HG03558 (cell line): ENCODE results near the gene PCA3.
"Not testable (repeated sequence)": the region's sequence is repeated elsewhere in the genome, so short reads cannot be mapped to it uniquely, and the experiment has no call there.

Experiments
- ATAC-seq: cut with Tn5 transposase; IDR thresholded peaks from one replicate; pipeline ENCODE4 v1.9.1; 2021; ENCODE audit warnings: moderate number of reproducible peaks; ENCODE audit not compliant: unreplicated experiment; ENCODE audit errors: extremely low read depth

The PCA3 gene

GRCh38 chr9:76764138-76764537, at the start of gene PCA3:
PCA3 (plus strand) TSS chr9:76764438.
- ATAC-seq: no peak

DNA sequence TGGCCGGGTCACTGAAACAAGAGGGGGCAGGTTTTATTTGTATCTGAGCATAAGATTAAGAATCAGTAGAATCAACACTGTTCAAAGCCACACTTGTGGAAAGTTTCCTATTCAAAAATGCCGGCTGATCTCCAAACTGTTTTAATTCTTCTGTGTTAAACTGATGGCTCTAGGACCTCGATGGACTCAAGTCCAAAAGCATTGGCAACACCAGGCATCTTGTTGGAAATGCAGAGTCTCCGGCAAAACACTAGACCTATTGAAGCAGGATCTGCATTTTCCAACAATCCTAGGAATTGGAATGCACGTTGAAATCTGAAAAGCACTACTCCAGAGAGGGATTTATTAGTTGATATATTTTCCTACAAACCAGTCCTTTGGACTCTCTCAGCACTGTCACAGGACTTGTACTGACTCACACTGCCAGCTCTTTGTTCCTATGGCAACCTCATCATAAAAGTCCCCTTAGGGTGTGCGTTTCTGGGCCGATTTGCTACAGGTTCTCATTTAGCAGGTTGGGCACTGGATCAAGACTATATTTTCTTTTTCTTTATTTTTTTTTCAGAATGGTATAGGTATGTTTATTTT, 48.1 kb upstream of the PCA3 start:
- ATAC-seq: no peak

- ATAC-seq: no peak
Observed at GRCh38 chr9:76717176-76717575, 47.1 kb upstream of the PCA3 start.

- ATAC-seq: no peak
Observed at GRCh38 chr9:76717613-76718012, 46.6 kb upstream of the PCA3 start.

DNA sequence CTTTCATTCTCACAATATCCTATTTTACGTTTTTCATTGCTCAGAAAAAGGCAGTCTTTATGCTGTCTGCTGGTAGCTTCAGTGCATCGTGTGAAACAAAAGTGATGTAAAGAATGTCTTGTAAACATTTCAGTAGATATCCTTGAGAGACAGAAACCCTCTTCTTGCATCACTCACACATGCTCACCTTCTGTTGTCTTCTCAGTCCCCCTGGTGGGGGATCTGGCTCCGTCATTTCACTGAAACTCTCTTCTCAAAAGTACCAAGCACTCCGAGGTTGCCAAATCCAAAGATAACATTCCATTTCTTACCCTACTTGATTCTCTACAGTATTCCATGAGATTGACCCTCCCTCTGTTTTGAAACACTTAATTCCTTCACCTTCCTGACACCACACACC, 46.1 kb upstream of the PCA3 start:
- ATAC-seq: no peak

DNA sequence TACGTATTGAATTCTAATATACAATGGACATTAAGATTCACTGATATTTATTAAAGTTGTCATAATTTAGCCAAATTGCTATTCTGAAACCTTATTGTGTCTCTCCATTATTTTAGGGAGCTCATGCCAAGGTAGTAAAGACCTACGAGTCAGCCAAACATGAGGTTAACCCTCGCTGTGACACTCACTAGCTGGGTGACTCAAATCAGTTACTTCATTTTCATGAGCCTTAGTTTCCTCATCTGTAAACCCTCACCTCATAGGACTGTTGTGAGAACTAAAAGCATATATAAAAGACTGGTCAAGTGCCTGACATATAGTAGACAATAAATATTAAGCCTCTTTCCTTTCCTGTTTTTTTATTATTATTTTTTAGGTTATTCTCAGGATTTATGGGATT, 44.0 kb upstream of the PCA3 start:
- ATAC-seq: no peak

DNA sequence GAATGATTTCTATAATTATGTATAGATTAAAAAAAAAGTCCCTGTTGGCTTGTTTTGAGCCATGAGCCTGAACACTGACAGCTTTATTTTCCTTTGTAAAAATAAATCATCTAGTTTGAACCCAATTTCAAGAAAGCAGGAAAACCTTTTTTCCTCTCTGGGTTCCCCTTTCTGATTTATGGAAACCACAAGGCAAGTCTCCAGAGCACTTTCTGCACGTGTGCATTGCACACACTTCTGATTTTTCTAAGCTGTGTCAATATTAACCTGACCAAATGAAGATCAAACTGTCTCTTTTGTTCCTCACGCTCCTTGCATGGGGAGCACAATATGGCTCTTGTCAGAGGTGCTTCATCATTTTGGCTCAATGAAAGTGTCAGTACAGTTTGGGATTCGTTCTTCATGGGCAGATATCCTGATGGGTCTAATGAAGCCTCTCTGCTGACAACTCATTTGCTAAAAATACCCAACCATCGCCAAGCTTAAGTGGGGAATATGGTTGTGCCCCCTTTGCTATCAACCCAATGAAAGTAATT, 39.2 kb upstream of the PCA3 start:
- no peak for ATAC-seq

- no peak for ATAC-seq
Observed at GRCh38 chr9:76725885-76726284, 38.4 kb upstream of the PCA3 start.

DNA sequence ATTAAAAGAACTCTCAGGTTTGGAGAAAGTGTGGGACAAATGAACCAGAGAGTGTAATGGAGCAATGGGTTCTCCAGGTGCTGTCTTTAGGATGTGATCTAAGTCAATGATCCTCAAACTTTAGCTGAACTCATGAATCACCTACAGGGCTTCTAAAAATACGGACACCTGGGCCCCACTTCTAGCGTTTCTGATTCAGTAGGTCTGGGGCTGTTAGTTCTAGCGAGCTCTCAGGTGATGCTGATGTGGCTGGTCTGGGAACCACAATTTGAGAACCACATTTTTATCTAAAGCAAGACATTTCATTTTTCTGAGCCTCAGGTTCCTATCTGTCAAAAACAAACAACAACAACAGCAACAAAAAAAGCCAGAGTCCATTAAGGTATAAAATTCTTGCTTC, 35.1 kb upstream of the PCA3 start:
- no peak for ATAC-seq

DNA sequence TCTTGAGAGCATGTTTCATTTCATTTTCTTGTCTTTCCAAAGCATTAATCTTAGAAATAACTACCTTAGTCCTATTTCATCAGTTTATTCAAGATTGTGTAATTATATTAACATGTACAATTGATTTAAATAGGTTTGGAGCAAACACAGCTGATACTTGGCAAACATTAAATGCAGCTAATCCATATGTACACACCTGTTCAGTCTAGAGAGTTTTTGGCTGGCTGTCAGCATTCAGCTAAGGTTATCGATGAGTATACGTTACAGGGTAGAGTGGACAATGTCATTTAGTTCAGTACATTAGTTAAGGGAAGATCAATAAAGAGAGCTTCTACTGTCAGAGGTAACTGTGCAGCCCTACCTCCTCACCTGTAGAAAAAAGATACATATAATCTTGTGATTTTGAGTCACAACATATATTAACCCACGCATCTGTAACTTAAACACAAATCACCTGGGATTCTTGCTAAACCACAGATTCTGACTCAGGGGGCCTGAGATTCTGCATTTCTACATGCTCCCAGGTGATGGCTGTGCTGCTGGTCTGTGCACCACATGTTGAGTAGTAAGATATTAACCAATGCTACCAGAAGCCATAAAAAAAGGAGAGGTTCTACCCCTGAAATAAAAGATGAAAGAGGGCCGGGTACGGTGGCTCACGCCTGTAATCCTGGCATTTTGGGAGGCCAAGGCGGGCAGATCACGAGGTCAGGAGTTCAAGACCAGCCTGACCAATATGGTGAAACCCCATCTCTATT, 34.1 kb upstream of the PCA3 start:
- ATAC-seq: no peak

DNA sequence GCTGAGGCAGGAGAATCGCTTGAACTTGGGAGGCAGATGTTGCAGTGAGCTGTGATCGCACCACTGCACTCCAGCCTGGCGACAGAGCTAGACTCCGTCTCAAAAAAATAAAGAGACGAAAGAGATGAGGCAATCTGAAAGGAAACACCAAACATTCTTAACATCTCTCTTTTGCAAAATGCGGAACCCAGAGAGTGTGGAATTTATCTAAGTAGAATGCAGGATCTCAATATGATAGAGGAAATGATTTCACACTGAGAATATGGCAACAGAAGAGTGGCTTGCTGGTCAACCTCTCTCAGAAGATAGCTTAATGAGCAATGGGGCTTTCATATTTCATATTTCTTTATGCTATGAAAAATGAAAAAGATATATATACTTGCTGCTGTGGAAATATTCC, 33.4 kb upstream of the PCA3 start:
- ATAC-seq: no peak

DNA sequence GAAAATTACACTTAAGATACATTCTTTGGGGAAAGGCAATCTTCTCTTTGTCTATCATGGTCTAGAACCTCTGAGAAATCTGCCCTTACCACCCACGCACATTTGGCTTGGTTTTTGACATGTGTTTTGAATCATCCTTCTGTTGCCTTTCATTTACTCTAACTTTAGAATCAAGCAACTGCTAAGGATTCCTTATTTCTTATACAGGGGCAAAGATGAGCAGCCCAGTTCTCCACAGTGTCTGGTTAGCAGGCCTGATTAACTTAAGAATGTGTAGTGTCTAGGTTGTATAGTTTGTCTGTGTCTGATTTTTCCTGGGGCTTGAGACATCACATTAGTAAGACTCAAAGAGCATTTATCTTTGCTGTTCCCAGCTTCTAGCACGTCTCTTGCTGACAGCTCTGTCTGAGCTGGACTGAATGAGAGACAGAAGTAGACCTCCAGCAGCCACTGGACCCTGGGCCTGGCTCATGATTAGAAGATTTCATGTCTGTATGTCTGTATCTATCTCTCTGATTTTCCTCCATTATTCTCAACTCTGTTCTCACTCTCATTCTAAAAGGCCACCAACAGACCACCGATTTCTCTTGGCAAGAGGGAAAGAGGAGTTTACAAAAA, 31.8 kb upstream of the PCA3 start:
- no peak for ATAC-seq

DNA sequence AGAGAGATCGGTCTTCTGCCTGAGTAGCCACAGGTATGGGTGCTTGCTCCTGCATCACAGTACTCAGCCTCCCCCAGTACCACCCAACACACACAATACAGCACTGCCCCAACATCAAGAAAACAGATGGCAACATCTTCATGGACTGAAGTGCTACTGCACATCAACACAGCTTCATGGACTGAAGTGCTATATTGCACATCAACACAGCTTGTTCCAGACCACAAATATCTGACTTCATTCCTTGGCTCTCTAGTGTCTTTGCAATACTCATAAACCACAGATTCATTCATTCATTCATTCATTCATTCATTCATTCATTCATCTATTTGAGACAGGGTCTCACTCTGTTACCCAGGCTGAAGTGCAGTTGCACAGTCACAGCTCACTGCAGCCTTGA, 31.1 kb upstream of the PCA3 start:
- no peak for ATAC-seq

DNA sequence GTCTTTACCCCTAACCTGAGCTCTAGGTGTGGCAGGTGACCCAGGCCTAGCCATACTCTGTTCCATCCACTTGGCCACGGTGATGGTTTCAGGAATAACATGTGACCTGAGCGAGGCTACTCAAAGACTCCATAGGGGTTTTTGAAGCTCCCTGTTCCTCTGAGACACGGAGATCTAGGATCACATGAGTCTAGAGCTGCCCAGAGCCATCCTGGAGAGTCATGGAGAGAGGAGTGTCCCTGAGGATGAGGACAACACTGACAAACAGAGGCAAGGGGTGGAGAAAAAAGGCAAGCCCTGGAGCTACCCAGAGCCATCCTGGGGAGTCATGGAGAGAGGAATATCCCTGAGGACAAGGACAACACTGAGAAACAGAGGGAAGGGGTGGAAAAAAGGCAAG, 29.5 kb upstream of the PCA3 start:
- no peak for ATAC-seq

- no peak for ATAC-seq
Observed at GRCh38 chr9:76737154-76737902, 26.9 kb upstream of the PCA3 start.

DNA sequence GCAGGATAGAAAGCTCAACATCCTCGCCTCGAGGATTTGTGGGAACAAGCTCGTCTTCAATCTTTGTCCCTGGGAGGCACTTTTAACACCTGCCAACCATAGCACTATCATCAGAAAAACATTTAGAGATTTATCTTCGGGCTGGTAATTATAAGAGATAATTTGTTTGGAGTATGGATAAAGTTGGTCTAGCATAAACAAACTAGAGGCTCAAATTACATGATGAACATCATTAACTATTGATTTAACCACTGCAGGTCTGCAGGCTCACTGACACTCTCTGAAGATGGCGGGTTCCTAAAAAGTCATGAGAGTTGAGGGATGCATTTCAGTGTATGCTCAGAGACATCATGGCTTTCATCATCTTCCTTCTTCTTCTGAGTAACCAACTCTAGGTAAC, 25.8 kb upstream of the PCA3 start:
- ATAC-seq: no peak

- no peak for ATAC-seq
Observed at GRCh38 chr9:76741524-76741923, 22.7 kb upstream of the PCA3 start.

DNA sequence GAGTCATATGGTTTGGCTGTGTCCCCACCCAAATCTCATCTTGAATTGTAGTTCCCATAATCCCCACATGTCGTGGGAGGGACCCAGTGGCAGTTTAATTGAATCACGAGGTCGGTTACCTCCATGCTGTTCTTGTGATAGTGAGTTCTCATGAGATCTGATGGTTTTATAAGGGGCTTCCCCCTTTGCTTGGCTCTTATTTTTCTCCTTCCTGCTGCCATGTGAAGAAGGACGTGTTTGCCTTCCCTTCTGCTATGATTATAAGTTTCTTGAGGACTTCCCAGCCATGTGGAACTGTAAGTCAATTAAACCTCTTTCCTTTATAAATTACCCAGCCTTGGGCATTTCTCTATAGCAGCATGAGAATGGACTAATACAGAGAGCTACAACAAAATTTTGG, 21.3 kb upstream of the PCA3 start:
- ATAC-seq: not testable (repeated sequence)

- ATAC-seq: no peak
Observed at GRCh38 chr9:76743931-76744330, 20.3 kb upstream of the PCA3 start.

DNA sequence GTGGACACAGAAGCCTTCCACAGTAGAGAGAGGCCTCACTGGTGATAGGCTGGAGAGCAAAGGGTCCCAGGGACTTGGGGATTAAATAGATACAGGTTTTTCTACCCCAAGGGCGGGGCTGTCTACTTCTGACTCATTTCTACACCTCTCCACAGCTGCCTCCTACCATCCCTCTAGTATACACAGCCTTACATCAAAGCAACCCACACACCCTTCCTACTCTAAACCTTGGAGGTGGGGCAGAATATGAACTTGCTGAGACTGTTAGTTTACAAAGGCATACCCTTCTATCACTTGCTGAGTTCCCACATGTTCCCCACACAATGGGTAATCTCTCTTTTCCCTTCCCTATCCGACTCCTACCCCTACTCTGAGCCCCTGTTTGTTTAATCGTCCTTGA, 19.9 kb upstream of the PCA3 start:
- no peak for ATAC-seq

DNA sequence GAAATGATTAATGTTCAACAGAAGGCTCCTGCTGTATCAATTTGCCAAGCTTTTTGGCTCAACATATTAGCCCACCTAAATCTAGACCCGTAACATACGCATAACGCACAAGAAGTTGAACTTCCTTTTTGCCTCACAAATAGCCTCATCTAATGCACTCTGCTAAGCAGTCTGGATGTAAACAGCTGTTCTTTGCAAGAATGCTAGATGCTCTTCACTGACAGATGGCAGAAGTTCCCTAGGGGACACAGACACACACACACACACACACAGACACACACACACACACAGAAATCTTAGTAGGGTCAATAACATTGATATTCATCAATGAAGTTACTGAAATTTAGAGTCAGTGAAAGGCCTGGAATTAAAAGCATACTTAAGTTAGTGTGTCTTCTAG, 13.2 kb upstream of the PCA3 start:
- no peak for ATAC-seq
